Measurements from ENCODE around the gene SRSF4. TPM values are rescaled to one million over a fixed set of nuclear protein-coding genes. Genes with fewer than 3 reads are reported as not detected.
A peak's percentile ranks its signal among the peaks of the same experiment; 100 is the strongest.

The SRSF4 gene
- total and polyA plus RNA-seq, 10 of the 15 experiments (the other 5 are each of a cell fraction or from before 2014, with no cell fraction given) = 17.2 to 107 (median 78.6) TPM

- CTCF ChIA-PET = interaction anchor here (0.8 to 1.6 kb wide), 5 partner anchors 10 to 36 kb away, joined by 3 to 4 read pairs (median 3); partner anchors contain the start of gene SRSF4
- H4K20me1 ChIP-seq (ENCODE audit: control insufficient read depth, insufficient read depth) = peaks cover 4% of the 10 kb centered on the region; the same call in 1 of the 2 replicates
- no peak overlapping the region for H3K4me2 ChIP-seq (ENCODE audit: control insufficient read depth, insufficient read depth)
- no peak for FAIRE-seq
- no peak overlapping the region for H3K9ac ChIP-seq (ENCODE audit: control insufficient read depth, insufficient read depth, low read length)
- H3K27ac ChIP-seq (ENCODE audit: control insufficient read depth, insufficient read depth) = no peak overlapping the region
- H3K36me3 ChIP-seq (ENCODE audit: control insufficient read depth in 2 of 2, insufficient read depth in 2 of 2, low read length in 1 of 2) = peaks cover 13 to 41% of the 10 kb centered on the region in 2 experiments
- no peak overlapping the region for H2AFZ ChIP-seq (ENCODE audit: control insufficient read depth, low read depth, low read length)
- DNase-seq (ENCODE audit: low read depth, low spot score) = no peak
- TF ChIP-seq NFXL1 (IDR thresholded peaks at IDR 0.05; ENCODE audit: borderline replicate concordance) = no peak
- TF ChIP-seq POLR2A (IDR thresholded peaks at IDR 0.05; ENCODE audit: low read depth, low read length) = 0 out of 2 replicates have a peak, but pooled peaks have one; percentile 31
- in situ Hi-C loops (cut with MboI) (no loop called here), intact Hi-C loops (cut with micrococcal nuclease; ENCODE audit: unreplicated experiment) (no loop called here)
- RAD21 ChIA-PET (ENCODE audit: unreplicated experiment) = interaction anchor here (1.0 kb wide), 1 partner anchor 15 kb away, joined by 3 read pairs; the partner anchor contains the start of gene SRSF4
- POLR2A ChIA-PET = interaction anchor here (1.2 kb wide), 1 partner anchor 10 kb away, joined by 5 read pairs; no protein-coding TSS in a partner anchor
- no peaks in the 10 kb centered on the region for H3K9me3 ChIP-seq (replicated peaks; ENCODE audit: control insufficient read depth, insufficient read depth, low read length)
- WGBS (ENCODE audit: insufficient coverage, insufficient replicate concordance, low lambda C conversion rate, missing lambda C conversion rate) = 71% methylated on average over 9 of the region's 9 CpGs
- H3K27me3 ChIP-seq (replicated peaks in 1 of 2; ENCODE audit: control insufficient read depth in 2 of 2, insufficient read depth in 2 of 2, low read length in 1 of 2) = no peaks in the 10 kb centered on the region
- TSS peak; percentile 1 for BruUV-seq (replicated peaks)
- ATAC-seq = no peak
- SMC1A ChIA-PET (ENCODE audit: uncharacterized antibody, unreplicated experiment) = interaction anchor here (1.1 to 2.3 kb wide), 5 partner anchors 8 to 586 kb away, joined by 3 to 6 read pairs (median 5); partner anchors contain the start of gene SRSF4
- H3K4me3 ChIP-seq = no peak overlapping the region
- peaks cover 78% of the 10 kb centered on the region for H3K79me2 ChIP-seq (ENCODE audit: control insufficient read depth, insufficient read depth, low read length)
- peaks cover 5% of the 10 kb centered on the region; the same call in 1 of the 2 replicates for H3K4me1 ChIP-seq (ENCODE audit: control insufficient read depth, insufficient read depth, low read length)
Measured at GRCh38 chr1:29166291-29166878, 15.3 kb downstream of the SRSF4 start.

- peaks cover 15 to 48% of the 10 kb centered on the region in 2 experiments for H3K36me3 ChIP-seq (ENCODE audit: control insufficient read depth in 2 of 2, insufficient read depth in 2 of 2, low read length in 1 of 2)
- ChIA-PET SMC1A (ENCODE audit: uncharacterized antibody, unreplicated experiment) (no interaction called here), RAD21 (ENCODE audit: unreplicated experiment) (interaction anchor here (0.6 kb wide), 1 partner anchor 345 kb away, joined by 3 read pairs; no protein-coding TSS in a partner anchor), POLR2A (no interaction called here), CTCF (no interaction called here)
- no peaks in the 10 kb centered on the region for H4K20me1 ChIP-seq (ENCODE audit: control insufficient read depth, insufficient read depth)
- no peaks in the 10 kb centered on the region for H3K4me1 ChIP-seq (ENCODE audit: control insufficient read depth, insufficient read depth, low read length)
- in situ Hi-C loops (cut with MboI) = no loop called here
- BruUV-seq (replicated peaks) = no TSS peak
- H3K79me2 ChIP-seq (ENCODE audit: control insufficient read depth, insufficient read depth, low read length) = peaks cover 61% of the 10 kb centered on the region
- no peak overlapping the region for H3K9ac ChIP-seq (ENCODE audit: control insufficient read depth, insufficient read depth, low read length)
- H2AFZ ChIP-seq (ENCODE audit: control insufficient read depth, low read depth, low read length) = no peak overlapping the region
- no peak for FAIRE-seq
- intact Hi-C loops (cut with micrococcal nuclease; ENCODE audit: unreplicated experiment) = no loop called here
- WGBS (ENCODE audit: insufficient coverage, insufficient replicate concordance, low lambda C conversion rate, missing lambda C conversion rate) = 93% methylated on average over 4 of the region's 4 CpGs
- ATAC-seq = no peak
- no peaks in the 10 kb centered on the region for H3K9me3 ChIP-seq (replicated peaks; ENCODE audit: control insufficient read depth, insufficient read depth, low read length)
- no peak overlapping the region for H3K4me2 ChIP-seq (ENCODE audit: control insufficient read depth, insufficient read depth)
- TF ChIP-seq BACH1 (IDR thresholded peaks at IDR 0.05; ENCODE audit: borderline replicate concordance) (no peak), ZBED1 (IDR thresholded peaks at IDR 0.05; ENCODE audit: borderline replicate concordance) (no peak), PBX3 (IDR thresholded peaks at IDR 0.05; ENCODE audit: insufficient replicate concordance, low read depth, low read length) (no peak), PRDM15 (CRISPR knock-in tag; IDR thresholded peaks at IDR 0.05) (no peak)
- H3K4me3 ChIP-seq = no peak overlapping the region
- no peak overlapping the region for H3K27ac ChIP-seq (ENCODE audit: control insufficient read depth, insufficient read depth)
- DNase-seq (ENCODE audit: low read depth, low spot score) = no peak
- no peaks in the 10 kb centered on the region for H3K27me3 ChIP-seq (replicated peaks in 1 of 2; ENCODE audit: control insufficient read depth in 2 of 2, insufficient read depth in 2 of 2, low read length in 1 of 2)
Measured at GRCh38 chr1:29164588-29164987, 17.1 kb downstream of the SRSF4 start.

All from GM12878 (cell line).